Globus pallidus (tissue), 1 donor: ENCODE data around the gene MECP2.
"Not testable (repeated sequence)": the region's sequence is repeated elsewhere in the genome, so short reads cannot be mapped to it uniquely, and the experiment has no call there.

Experiments
- DNase-seq: peaks from one replicate; pipeline ENCODE4 v3.0.0-alpha.2; 2015; ENCODE audit warnings: low spot score

The MECP2 gene

DNA sequence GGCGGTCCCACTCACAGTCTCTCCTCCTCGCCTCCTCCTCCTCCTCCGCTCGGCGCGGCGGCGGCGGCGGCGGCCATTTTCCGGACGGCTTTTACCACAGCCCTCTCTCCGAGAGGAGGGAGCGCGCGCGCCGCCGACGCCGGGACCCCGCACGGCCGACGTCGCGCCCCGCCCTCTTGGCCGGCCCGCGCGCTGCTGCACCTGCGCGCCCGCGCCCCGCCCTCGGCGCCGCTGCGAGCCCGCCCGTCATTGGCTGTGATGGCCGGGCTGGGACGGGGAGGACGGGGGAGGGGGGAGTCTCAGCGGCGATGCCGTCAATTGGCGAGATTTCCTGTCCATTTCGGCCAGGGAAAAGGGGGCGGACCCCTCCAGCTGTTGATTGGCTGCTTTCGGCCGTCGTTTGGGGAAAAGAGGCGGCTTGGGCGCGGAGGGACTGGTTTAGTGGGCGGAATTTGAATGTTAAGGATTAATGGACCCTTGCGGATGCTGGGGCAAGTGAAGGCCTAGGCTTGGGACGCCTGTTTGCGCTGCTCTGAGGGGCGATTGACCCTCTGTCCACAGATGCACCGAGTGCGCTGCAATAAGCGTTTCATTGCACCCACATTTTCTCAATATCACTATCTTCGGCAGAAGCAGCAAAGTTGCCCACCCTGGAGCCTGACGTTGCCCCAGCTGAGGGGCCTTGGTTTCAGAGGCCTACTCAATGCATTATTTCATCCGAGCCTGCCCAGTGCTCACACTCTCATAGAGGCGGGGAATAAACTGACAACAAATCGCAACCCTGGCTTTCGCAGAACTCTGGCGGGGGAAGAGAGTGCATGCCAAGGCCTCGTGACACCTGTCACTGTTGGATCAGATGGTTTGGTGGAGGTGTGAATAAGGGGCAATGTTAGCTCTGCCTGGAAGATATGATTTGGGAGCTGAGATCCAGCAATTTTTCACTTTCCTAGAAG lies at the start of gene MECP2:
Gene MECP2 (minus strand): TSS at position 129 of the 953 bp plus-strand sequence.
- DNase-seq = peak; percentile 92

- DNase-seq = not testable (repeated sequence)
These were observed 46.5 kb upstream of the MECP2 start, which contains the start of gene OPN1LW for GRCh38 chrX:154144010-154144409. OPN1LW (plus strand) TSS chrX:154144243; CDS start chrX:154144284, 41 bp downstream.

DNA sequence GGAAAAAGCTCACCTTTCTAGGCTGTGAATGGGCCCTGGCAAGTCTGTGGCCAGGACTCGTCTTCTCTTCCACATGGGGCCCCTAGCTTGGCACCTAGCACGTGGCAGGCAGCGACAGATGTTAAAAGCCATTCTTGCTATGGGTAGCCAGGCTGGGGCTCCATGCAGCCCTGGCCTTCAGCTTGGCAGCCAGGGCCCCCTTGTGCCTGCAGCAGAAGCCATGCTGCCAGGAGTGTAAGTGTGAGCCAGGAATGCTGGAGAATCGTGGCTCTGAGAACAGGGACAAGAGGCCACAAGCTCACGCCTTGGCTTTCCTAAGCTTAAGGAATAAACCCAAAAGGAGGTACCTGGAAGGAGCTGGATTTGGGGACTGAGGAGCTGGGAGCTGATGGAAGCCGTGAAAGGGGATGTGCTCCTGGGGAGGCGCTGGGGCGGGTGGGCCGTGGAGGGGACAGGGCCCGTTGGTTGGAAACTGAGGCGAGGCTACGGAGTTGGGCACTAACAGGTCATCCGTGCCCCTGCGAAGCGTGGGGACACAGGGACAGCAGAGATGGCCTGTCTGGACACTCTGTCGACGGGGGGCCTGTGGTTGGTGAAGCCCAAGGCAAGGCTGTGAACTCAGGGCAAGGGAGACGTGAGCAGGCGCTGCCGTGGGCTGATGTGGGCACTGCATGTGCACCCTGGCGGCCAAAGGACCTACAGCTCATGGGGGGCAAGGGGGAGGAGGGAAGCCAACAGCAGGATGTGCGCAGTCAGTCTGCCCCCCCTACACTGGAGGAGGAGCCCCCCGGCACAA lies 45.6 kb upstream of the MECP2 start:
- DNase-seq = no peak

GRCh38 chrX:154142386-154142785 lies 44.9 kb upstream of the MECP2 start:
- no peak for DNase-seq

GRCh38 chrX:154140742-154141141 lies 43.2 kb upstream of the MECP2 start:
- DNase-seq = no peak

- DNase-seq = no peak
These were observed 42.7 kb upstream of the MECP2 start for GRCh38 chrX:154140206-154140605.

GRCh38 chrX:154138857-154139256 lies 41.3 kb upstream of the MECP2 start:
- no peak for DNase-seq

- no peak for DNase-seq
These were observed 39.2 kb upstream of the MECP2 start for GRCh38 chrX:154136627-154137161.

DNA sequence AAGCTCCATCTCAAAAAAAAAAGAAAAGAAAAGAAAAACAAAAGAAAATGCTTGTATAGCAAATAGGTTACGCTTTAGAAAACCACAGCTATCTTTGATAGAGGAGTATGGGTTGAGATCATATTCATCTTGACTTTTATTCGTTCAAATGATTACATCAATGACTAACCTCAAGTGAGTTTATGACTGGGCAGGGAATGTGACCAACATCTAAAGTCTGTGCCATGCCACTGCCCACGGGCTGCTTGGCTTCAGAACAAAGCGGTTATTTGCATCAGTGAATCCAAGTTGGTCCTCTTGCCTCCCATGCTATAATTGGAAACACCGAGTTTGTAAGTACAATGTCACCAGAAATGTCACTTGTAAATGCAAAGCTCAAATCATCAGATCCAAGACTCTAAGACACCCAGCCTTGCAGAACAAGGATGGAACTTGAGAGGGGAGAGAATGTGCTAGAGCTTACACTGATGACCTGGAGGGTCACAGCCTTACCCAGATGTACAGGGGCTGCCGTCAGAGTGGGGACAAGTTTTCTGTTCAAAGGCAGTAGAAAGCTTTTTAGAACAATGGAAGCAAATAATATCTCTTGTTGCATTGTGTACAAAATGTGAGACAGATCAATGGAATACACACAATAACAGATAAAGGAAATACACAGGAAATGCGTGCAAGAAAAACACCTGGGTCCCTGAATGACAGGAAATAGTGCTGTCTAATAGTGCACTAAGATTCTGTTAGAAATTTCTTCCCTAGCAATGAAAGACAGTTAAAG lies 38.1 kb upstream of the MECP2 start:
- no peak for DNase-seq

GRCh38 chrX:154132366-154132765 lies 34.8 kb upstream of the MECP2 start:
- DNase-seq = no peak

DNA sequence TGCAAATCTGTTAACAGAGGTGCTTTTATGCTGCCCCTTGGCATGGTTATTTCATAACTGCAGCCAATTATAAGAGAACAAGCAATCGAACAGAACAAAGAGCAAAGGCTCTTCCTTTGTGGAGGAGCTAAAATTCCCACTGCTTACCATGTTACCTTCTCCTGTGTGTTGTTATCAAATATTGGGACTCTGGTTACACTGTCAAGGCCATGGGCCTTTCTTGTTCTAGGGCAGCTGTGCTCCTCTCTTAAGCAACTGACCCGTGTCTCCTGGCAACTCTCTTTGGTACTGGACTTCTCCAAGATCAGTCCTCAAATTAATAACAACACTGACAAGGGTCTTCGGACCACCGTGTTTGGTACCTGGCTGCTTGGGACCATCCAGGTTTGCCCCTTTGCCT lies 34.4 kb upstream of the MECP2 start:
- no peak for DNase-seq

- DNase-seq = no peak
These were observed 28.6 kb upstream of the MECP2 start for GRCh38 chrX:154126101-154126500.

GRCh38 chrX:154125391-154126040 lies 28.0 kb upstream of the MECP2 start:
- no peak for DNase-seq

DNA sequence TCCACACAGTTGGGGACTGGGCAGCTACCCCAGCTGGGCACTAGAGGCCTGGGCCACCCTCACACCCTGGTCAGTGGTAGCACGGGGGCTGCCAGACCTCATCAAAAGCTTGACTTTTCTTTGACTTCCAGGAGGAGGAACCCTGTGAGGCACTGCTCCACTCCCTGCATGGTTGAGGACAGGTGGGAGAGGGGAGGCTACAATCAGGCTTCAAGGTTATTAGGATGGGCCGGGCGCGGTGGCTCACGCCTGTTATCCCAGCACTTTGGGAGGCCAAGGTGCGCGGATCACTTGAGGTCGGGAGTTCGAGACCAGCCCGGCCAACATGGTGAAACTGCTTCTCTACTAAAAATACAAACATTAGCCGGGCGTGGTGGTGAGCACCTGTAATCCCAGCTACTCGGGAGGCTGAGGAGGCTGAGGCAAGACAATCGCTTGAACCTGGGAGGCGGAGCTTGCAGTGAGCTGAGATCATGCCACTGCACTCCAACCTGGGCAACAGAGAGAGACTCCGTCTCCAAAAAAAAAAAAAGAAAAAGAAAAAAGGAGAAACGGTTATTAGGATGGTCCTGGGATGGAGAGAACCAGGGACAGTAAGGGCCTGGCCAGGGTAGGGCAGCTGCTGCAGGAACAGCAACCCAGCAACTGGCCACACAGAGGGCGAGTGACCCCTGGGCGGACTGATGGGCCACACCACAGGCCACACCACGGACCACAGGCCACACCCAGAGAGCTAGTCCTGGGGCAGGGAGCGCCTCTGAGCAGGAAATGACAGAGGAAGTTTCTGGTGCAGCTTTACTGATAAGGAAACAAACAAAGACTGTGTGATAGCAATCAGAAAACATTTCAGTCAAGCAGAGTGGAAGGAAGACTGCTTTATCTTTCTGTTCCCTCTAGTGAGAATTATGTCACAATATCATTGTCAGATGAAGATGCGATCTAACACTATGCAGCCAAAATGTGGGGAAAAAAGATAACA lies 26.0 kb upstream of the MECP2 start:
- DNase-seq = no peak

DNA sequence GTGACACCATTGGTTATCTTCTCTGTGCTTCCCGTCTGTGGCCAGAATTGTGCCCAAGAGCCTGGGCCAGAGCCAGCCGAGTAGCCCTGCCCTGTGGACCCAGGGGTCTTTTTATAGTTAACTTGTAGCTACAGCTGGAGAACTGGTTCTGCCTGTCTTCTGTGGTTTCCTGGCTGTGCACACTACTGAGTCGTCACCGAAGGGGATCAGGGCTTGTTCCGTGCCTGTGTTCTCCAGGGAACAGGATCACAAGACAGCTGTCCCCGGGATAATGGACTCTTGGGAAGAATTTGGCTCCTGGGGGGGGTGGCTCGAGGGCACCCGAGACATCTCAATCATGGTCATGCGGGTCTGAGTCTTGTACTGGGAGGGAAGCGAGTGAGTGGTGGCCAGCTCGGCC lies 24.4 kb upstream of the MECP2 start:
- DNase-seq = no peak

DNA sequence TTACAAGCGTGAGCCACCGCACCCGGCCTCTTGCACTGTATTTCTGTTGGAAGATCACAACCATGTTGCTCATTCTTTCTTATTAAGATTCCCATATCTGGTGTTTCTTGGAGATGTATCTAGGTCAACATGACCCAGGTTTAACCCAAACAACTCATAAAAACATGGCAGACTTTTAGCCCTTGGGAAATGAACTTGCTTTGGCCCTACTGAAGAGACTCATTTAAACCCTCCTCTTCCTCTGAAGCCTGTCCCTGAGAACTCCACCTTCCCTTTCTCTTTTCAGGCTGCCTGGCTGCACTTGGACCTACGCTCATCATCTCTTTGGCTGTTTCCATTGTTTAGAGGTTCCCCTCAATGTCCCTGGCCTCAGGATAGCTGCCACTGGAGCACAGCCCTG lies 23.7 kb upstream of the MECP2 start:
- no peak for DNase-seq

GRCh38 chrX:154120567-154120966 lies 23.1 kb upstream of the MECP2 start:
- no peak for DNase-seq

GRCh38 chrX:154117566-154117965 lies 20.0 kb upstream of the MECP2 start:
- DNase-seq = no peak

DNA sequence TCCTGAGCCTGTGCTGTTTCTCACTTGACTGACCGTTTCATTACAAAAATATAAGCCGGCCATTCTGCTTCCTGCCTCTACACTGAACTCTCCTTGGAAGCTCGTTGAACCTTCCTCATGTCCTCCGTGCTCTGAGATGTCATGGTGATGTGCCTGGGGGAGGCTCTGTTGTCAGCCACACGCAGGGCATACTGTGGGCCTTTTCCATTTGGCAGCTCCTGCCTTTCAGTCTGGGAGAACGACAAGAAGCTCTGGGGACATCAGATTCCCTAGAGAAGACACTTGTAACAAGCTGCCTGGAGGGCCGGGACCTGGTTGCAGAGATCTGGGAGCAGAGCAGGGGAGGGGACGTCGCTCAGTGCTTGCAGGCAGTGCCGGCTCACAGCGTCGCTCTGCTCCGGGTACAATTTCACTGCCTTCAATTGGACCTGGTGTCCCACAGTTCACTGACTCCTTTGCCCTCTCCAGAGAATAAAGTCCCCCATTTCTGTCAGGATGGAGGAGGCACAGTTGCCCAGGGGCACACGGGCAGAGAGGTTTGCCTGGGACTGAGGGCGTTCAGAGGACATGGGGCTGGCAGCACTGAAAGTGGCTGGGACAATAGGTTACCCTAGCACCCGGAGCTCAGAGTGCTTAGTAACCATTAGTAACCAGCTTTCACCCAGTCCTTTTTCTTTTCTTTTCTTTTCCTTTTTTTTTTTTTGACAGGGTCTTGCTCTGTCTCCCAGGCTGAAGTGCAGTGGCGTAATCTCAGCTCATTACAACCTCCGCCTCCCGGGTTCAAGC lies 19.1 kb upstream of the MECP2 start:
- no peak for DNase-seq
